Psoas muscle (tissue), 8 donors: ENCODE data around the gene SLC13A5. TPM values are rescaled to one million over a fixed set of nuclear protein-coding genes. Genes with fewer than 3 reads are reported as not detected.

Source experiments
- ATAC-seq, 4 donors: fragments of 200-7000 bp; cut with Tn5 transposase; one replicate each; pipeline ENCODE4 v1.9.1; 2020; ENCODE audit warnings: moderate library complexity in 3 of 4, mild to moderate bottlenecking in 2 of 4
- DNase-seq, 2 donors: peaks; one replicate each; pipeline ENCODE4 v3.0.0-alpha.2; 2020
- H3K27ac ChIP-seq: fragments of 200-600 bp; one replicate; pipeline ENCODE4 v1.8.0; 2022
- H3K27me3 ChIP-seq, 3 donors: fragments of 200-600 bp in 1 of 3; one replicate each; pipeline versions ENCODE4 v1.6.1 to v1.8.0; 2013 to 2022; ENCODE audit warnings: low read length in 2 of 3, mild to moderate bottlenecking in 2 of 3, moderate library complexity in 1 of 3; ENCODE audit not compliant: insufficient read depth in 3 of 3
- H3K36me3 ChIP-seq, 2 donors: fragments of 200-600 bp in 1 of 2; one replicate each; pipeline versions ENCODE4 v1.6.1 to v1.8.0; 2013 to 2022; ENCODE audit warnings: low read depth in 1 of 2, mild to moderate bottlenecking in 1 of 2, moderate library complexity in 1 of 2; ENCODE audit not compliant: insufficient read depth in 1 of 2
- H3K4me1 ChIP-seq: fragments of 200-600 bp; one replicate; pipeline ENCODE4 v1.8.0; 2022
- H3K4me3 ChIP-seq: fragments of 200-600 bp; one replicate; pipeline ENCODE4 v1.8.0; 2022; ENCODE audit warnings: mild to moderate bottlenecking
- H3K9me3 ChIP-seq: fragments of 200-600 bp; one replicate; pipeline ENCODE4 v1.8.0; 2022
- CTCF ChIP-seq: fragments of 200-600 bp; IDR thresholded peaks from one replicate; pipeline ENCODE4 v1.8.0; 2022; ENCODE audit warnings: antibody characterized with exemption
- WGBS, 3 donors: extraction: QIAGEN DNeasy Blood & Tissue Kit; methylation state at CpG; one replicate each; pipeline versions ENCODE4 v1.1.6 to v1.1.7; 2013; 5-methylcytosine and 5-hydroxymethylcytosine counted together
- intact Hi-C, 2 donors: fragments of 100-400 bp; cut with DNase I; formaldehyde crosslinking; loops; one replicate each; pipeline versions ENCODE4 v1.11.0 to v1.14.2; 2022
- polyA plus RNA-seq, 3 donors: library from polyadenylated mRNA; stranded (reverse); fragments of 200-250 nt; gene quantifications; one replicate each; pipeline ENCODE4 v1.2.3, GENCODE V29; 2013
- total RNA-seq, 4 donors: library from RNA; stranded (reverse); fragmentation: NEBNext Ultra II Directional in 2 of 4; extraction: Animal tissue kit (Norgen Biotek cat#: 25700) in 2 of 4; gene quantifications; one replicate each; pipeline versions ENCODE4 v1.2.1 to v1.2.4, GENCODE V29; 2021 to 2023
- donor health status: healthy with polysubstance abuse.
- donor health status: DM: no; HTN: no; CAD: no; lungs with moderate emphysema.
- donor health status: Bipolar disorder and iron deficiency.
- donor health status: healthy.
- donor health status: DM: yes; HTN: yes; CAD: no.
- donor health status: DM: no; HTN: no; CAD: no.
- donor health status: DM: no; HTN: no; CAD: no.
- donor health status: DM: yes; HTN: yes; CAD: no.

Gene SLC13A5
- total and polyA plus RNA-seq, 7 donors, result 0.01 to 0.17 (median 0.03) TPM; not detected in 4

- DNase-seq (no peak), ATAC-seq (no peak)
- H3K27me3 ChIP-seq, result peaks cover 0 to 1% (median 0%) of the 10 kb centered on the region in 3 donors
- 73 to 82% (median 78%) methylated on average over 16 of the region's 16 CpGs for WGBS, 3 donors
- H3K27ac ChIP-seq, result no peak overlapping the region
- intact Hi-C loops, result no loop called here
- no peaks in the 10 kb centered on the region for H3K4me1 ChIP-seq
- H3K36me3 ChIP-seq, result no peaks in the 10 kb centered on the region
- H3K4me3 ChIP-seq, result no peak overlapping the region
- H3K9me3 ChIP-seq, result no peaks in the 10 kb centered on the region
- no peak for TF ChIP-seq CTCF
These were observed 12.9 kb downstream of the SLC13A5 start for GRCh38 chr17:6699997-6700947.

- Histone ChIP-seq H3K9me3 (no peaks in the 10 kb centered on the region), H3K36me3 (no peaks in the 10 kb centered on the region), H3K4me1 (no peaks in the 10 kb centered on the region), H3K4me3 (no peak overlapping the region), H3K27ac (no peak overlapping the region), H3K27me3 (no peaks in the 10 kb centered on the region)
- no peak for ATAC-seq
- 72 to 75% (median 73%) methylated on average over 11 of the region's 11 CpGs for WGBS, 3 donors
- intact Hi-C loops, result no loop called here
- no peak for TF ChIP-seq CTCF
- no peak for DNase-seq
These were observed 15.2 kb downstream of the SLC13A5 start for GRCh38 chr17:6698004-6698403.

- H3K27ac ChIP-seq, result no peak overlapping the region
- ATAC-seq (no peak), DNase-seq (no peak)
- no peaks in the 10 kb centered on the region for H3K4me1 ChIP-seq
- TF ChIP-seq CTCF, result no peak
- peaks cover 0 to 2% (median 0%) of the 10 kb centered on the region in 3 donors for H3K27me3 ChIP-seq
- no peaks in the 10 kb centered on the region for H3K36me3 ChIP-seq
- H3K9me3 ChIP-seq, result no peaks in the 10 kb centered on the region
- H3K4me3 ChIP-seq, result no peak overlapping the region
- 59 to 65% (median 62%) methylated on average over 5 of the region's 5 CpGs for WGBS, 3 donors
- intact Hi-C loops, result no loop called here
These were observed 16.3 kb downstream of the SLC13A5 start for GRCh38 chr17:6696906-6697305.

GRCh38 chr17:6695565-6695964, 17.6 kb downstream of the SLC13A5 start:
- H3K4me1 ChIP-seq, result no peaks in the 10 kb centered on the region
- ATAC-seq, result no peak
- H3K36me3 ChIP-seq, result no peaks in the 10 kb centered on the region
- intact Hi-C loops, result no loop called here
- 64 to 80% (median 72%) methylated on average over 13 of the region's 13 CpGs for WGBS, 3 donors
- no peak overlapping the region for H3K4me3 ChIP-seq
- H3K27me3 ChIP-seq, result peaks cover 0 to 7% (median 0%) of the 10 kb centered on the region in 3 donors
- H3K9me3 ChIP-seq, result no peaks in the 10 kb centered on the region
- H3K27ac ChIP-seq, result no peak overlapping the region
- no peak for TF ChIP-seq CTCF
- DNase-seq, result no peak
